ENCODE results near the gene DNAJC6. TPM values are rescaled to one million over a fixed set of nuclear protein-coding genes. Genes with fewer than 3 reads are reported as not detected.
A peak's percentile ranks its signal among the peaks of the same experiment; 100 is the strongest.

The DNAJC6 gene
- total RNA-seq, 4 donors from 2014 or later = 2.8 to 9.2 (median 5.3) TPM

DNA sequence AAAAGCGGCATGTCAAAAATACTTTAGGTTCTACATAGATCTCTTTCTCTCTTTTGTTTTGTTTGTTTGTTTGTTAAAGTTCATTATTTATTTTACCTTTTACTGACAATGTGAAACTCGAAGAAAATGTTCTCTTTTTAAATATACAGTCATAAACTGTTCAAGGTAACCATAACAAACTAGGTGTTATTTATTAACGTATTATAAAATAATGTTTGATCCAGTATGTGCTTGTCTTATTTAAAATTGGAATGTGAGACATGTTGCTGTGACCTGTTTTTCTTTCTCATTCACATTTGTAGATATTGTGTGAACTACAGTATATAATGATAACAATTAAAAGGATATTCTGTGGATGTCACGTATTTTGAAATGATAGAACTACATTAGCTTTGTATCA lies 105.2 kb downstream of the DNAJC6 start:
- intact Hi-C loops (cut with DNase I) = no loop called here
- TF ChIP-seq, protein P1, sequence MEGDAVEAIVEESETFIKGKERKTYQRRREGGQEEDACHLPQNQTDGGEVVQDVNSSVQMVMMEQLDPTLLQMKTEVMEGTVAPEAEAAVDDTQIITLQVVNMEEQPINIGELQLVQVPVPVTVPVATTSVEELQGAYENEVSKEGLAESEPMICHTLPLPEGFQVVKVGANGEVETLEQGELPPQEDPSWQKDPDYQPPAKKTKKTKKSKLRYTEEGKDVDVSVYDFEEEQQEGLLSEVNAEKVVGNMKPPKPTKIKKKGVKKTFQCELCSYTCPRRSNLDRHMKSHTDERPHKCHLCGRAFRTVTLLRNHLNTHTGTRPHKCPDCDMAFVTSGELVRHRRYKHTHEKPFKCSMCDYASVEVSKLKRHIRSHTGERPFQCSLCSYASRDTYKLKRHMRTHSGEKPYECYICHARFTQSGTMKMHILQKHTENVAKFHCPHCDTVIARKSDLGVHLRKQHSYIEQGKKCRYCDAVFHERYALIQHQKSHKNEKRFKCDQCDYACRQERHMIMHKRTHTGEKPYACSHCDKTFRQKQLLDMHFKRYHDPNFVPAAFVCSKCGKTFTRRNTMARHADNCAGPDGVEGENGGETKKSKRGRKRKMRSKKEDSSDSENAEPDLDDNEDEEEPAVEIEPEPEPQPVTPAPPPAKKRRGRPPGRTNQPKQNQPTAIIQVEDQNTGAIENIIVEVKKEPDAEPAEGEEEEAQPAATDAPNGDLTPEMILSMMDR (IDR thresholded peaks at IDR 0.05) = no peak
- no peak for TF ChIP-seq POLR2A (IDR thresholded peaks at IDR 0.05)

GRCh38 chr1:65416767-65417166 lies 107.4 kb downstream of the DNAJC6 start:
- WGBS, 2 donors = 89 to 92% methylated on average over 1 of the region's 1 CpG
- Histone ChIP-seq H3K27ac (no peak overlapping the region), H3K4me1 (peaks cover 21 to 23% of the 10 kb centered on the region in 2 donors), H3K27me3 (no peaks in the 10 kb centered on the region), H3K36me3 (no peaks in the 10 kb centered on the region), H3K4me3 (replicated peaks in 1 of 3) (no peak overlapping the region), H3K9me3 (no peaks in the 10 kb centered on the region)
- intact Hi-C loops (cut with DNase I) = no loop called here
- no peak for DNase-seq
- no peak for TF ChIP-seq POLR2A (IDR thresholded peaks at IDR 0.05)
- TF ChIP-seq, protein P1 (IDR thresholded peaks at IDR 0.05) = no peak

More for the DNA sequence above, 105.2 kb downstream of the DNAJC6 start:
- Histone ChIP-seq H3K36me3 (no peaks in the 10 kb centered on the region), H3K27ac (no peak overlapping the region), H3K4me3 (replicated peaks in 1 of 3) (no peak overlapping the region), H3K9me3 (no peaks in the 10 kb centered on the region), H3K27me3 (no peaks in the 10 kb centered on the region), H3K4me1 (peaks cover 16 to 21% of the 10 kb centered on the region in 2 donors)
- 91% methylated on average over 4 of the region's 4 CpGs for WGBS, 2 donors
- no peak for DNase-seq

- WGBS, 2 donors = 51 to 66% methylated on average over 2 of the region's 2 CpGs
- Histone ChIP-seq H3K27ac (peak overlapping the region; percentile 75 to 93 (median 77)), H3K4me3 (replicated peaks in 1 of 3) (no peak overlapping the region), H3K4me1 (peaks cover 30 to 33% of the 10 kb centered on the region in 2 donors), H3K9me3 (no peaks in the 10 kb centered on the region), H3K27me3 (no peaks in the 10 kb centered on the region), H3K36me3 (no peaks in the 10 kb centered on the region)
- intact Hi-C loops (cut with DNase I) = no loop called here
- peak; percentile 46 to 64 for DNase-seq
- peak in 1 of 2 donors; percentile 40 for TF ChIP-seq POLR2A (IDR thresholded peaks at IDR 0.05)
- TF ChIP-seq, protein P1 (IDR thresholded peaks at IDR 0.05) = no peak
Measured at GRCh38 chr1:65417729-65418128, 108.4 kb downstream of the DNAJC6 start.

GRCh38 chr1:65418522-65419185 lies 109.3 kb downstream of the DNAJC6 start:
- intact Hi-C loops (cut with DNase I) = no loop called here
- TF ChIP-seq, protein P1 (IDR thresholded peaks at IDR 0.05) = no peak
- no peak for TF ChIP-seq POLR2A (IDR thresholded peaks at IDR 0.05)

More at GRCh38 chr1:65418522-65419185, 109.3 kb downstream of the DNAJC6 start:
- no peaks in the 10 kb centered on the region for H3K9me3 ChIP-seq
- H3K4me1 ChIP-seq = peaks cover 39 to 40% of the 10 kb centered on the region in 2 donors
- H3K27me3 ChIP-seq = no peaks in the 10 kb centered on the region
- DNase-seq = no peak
- H3K4me3 ChIP-seq (replicated peaks in 1 of 3) = no peak overlapping the region
- no peaks in the 10 kb centered on the region for H3K36me3 ChIP-seq
- WGBS, 2 donors = 89 to 90% methylated on average over 4 of the region's 4 CpGs
- H3K27ac ChIP-seq = peak overlapping the region; percentile 93 to 97 (median 95)

Measured in thyroid gland (tissue), 4 donors.